ENCODE data around the gene VRK3. TPM values are rescaled to one million over a fixed set of nuclear protein-coding genes. Genes with fewer than 3 reads are reported as not detected.

VRK3 gene
- total and polyA plus RNA-seq, 2 donors (not counting 3 experiments of a cell fraction or from before 2014, with no cell fraction given) = 20.4 to 36.0 TPM

GRCh38 chr19:50002386-50002960 lies 22.7 kb downstream of the VRK3 start:
- no TSS peak for BruUV-seq (replicated peaks)
- H3K9ac ChIP-seq (replicated peaks; ENCODE audit: extremely low read depth, insufficient read depth, low read length) = no peak overlapping the region
- H2AFZ ChIP-seq (ENCODE audit: low read depth, low read length) = no peak overlapping the region
- no peaks in the 10 kb centered on the region for H3K27me3 ChIP-seq (ENCODE audit: control insufficient read depth in 2 of 2, insufficient read depth in 2 of 2, low read length in 2 of 2)
- TF ChIP-seq POLR2AphosphoS5 (IDR thresholded peaks at IDR 0.05; ENCODE audit: insufficient read depth, low read depth, low read length) (no peak), POLR2A (IDR thresholded peaks at IDR 0.05; ENCODE audit: low read depth, low read length) (no peak), FOS (IDR thresholded peaks at IDR 0.05; ENCODE audit: borderline replicate concordance, insufficient read depth, low read length) (no peak), EZH2 (IDR thresholded peaks at IDR 0.05; ENCODE audit: borderline replicate concordance, low read depth, low read length, severe bottlenecking) (no peak), JUN (IDR thresholded peaks at IDR 0.05; ENCODE audit: borderline replicate concordance, insufficient read depth, insufficient read length, low read depth) (no peak), GATA2 (IDR thresholded peaks at IDR 0.05; ENCODE audit: insufficient read depth, insufficient read length, low read depth, low read length) (no peak), CTCF (IDR thresholded peaks at IDR 0.05; ENCODE audit: extremely low read depth in 1 of 2, insufficient read depth in 1 of 2, low read depth in 1 of 2, low read length in 2 of 2) (no peak)
- FAIRE-seq (no peak), DNase-seq (ENCODE audit: low read depth, low spot score) (no peak)
- intact Hi-C loops (cut with micrococcal nuclease) (no loop called here), dilution Hi-C loops (cut with MboI; ENCODE audit: extremely low pct_ligation_motif_present, low sequenced_read_pairs) (no loop called here)
- H3K27ac ChIP-seq (ENCODE audit: insufficient read depth, low read depth, low read length) = no peak overlapping the region
- no peaks in the 10 kb centered on the region for H3K9me1 ChIP-seq (replicated peaks; ENCODE audit: control insufficient read depth, extremely low read depth, insufficient read depth, low read length)
- CTCF ChIA-PET = interaction anchor here (1.3 kb wide), 1 partner anchor 16 kb away, joined by 3 read pairs; no protein-coding TSS in a partner anchor
- peaks cover 8% of the 10 kb centered on the region for H3K4me1 ChIP-seq (ENCODE audit: control insufficient read depth, extremely low read depth, insufficient read depth, low read length)
- H3K36me3 ChIP-seq (ENCODE audit: control insufficient read depth in 2 of 2, extremely low read depth in 1 of 2, insufficient read depth in 2 of 2, low read length in 2 of 2) = peaks cover 4 to 60% of the 10 kb centered on the region in 2 experiments
- POLR2A ChIA-PET = no interaction called here
- no peaks in the 10 kb centered on the region for H3K79me2 ChIP-seq (ENCODE audit: control insufficient read depth, insufficient read depth, low read length)
- H4K20me1 ChIP-seq (replicated peaks; ENCODE audit: control insufficient read depth, extremely low read depth, insufficient read depth, low read length) = no peaks in the 10 kb centered on the region
- H3K4me3 ChIP-seq (replicated peaks in 1 of 3; ENCODE audit: insufficient read depth in 1 of 3, low read depth in 1 of 3, low read length in 3 of 3) = no peak overlapping the region
- H3K4me2 ChIP-seq (ENCODE audit: insufficient read depth, low read length) = no peak overlapping the region
- H3K9me3 ChIP-seq (replicated peaks; ENCODE audit: control insufficient read depth, insufficient read depth, low read length) = no peaks in the 10 kb centered on the region

Data from endothelial cell of umbilical vein (primary cell).